Endothelial cell of umbilical vein (primary cell): ENCODE measurements around the gene ARPC1A.

Experiments
- CTCF ChIP-seq, 2 donors: IDR thresholded peaks; 1 replicate in 1 of 2; 2 replicates in 1 of 2; pipeline ENCODE4 v1.5.1; 2011; ENCODE audit warnings: low read length in 2 of 2, mild to moderate bottlenecking in 2 of 2, moderate library complexity in 2 of 2, control low read depth in 1 of 2, inconsistent platforms in 1 of 2, low read depth in 1 of 2; ENCODE audit not compliant: insufficient read depth in 1 of 2; ENCODE audit errors: extremely low read depth in 1 of 2
- EZH2 ChIP-seq: IDR thresholded peaks from 2 replicates; pipeline ENCODE4 v1.6.1; 2012; ENCODE audit warnings: borderline replicate concordance, low read depth, mild to moderate bottlenecking, moderate library complexity, low read length, inconsistent platforms; ENCODE audit not compliant: severe bottlenecking
- FOS ChIP-seq: IDR thresholded peaks from 2 replicates; pipeline ENCODE4 v1.6.1; 2011; ENCODE audit warnings: mild to moderate bottlenecking, low read length, moderate library complexity, borderline replicate concordance; ENCODE audit not compliant: insufficient read depth
- JUN ChIP-seq: IDR thresholded peaks from 2 replicates; pipeline ENCODE4 v1.6.1; 2011; ENCODE audit warnings: borderline replicate concordance, low read depth; ENCODE audit not compliant: insufficient read length, insufficient read depth
- MAX ChIP-seq: IDR thresholded peaks from 2 replicates; pipeline ENCODE4 v1.6.1; 2011; ENCODE audit not compliant: insufficient read depth, insufficient read length
- MYC ChIP-seq: IDR thresholded peaks from one replicate; pipeline ENCODE4 v1.6.1; 2011; ENCODE audit warnings: mild to moderate bottlenecking, low read depth, low read length
- POLR2A ChIP-seq: IDR thresholded peaks from 2 replicates; pipeline ENCODE4 v1.6.1; 2012; ENCODE audit warnings: low read depth, mild to moderate bottlenecking, control low read depth, low read length
- POLR2AphosphoS5 ChIP-seq: IDR thresholded peaks from 2 replicates; pipeline ENCODE4 v1.6.1; 2012; ENCODE audit warnings: low read depth, mild to moderate bottlenecking, control low read depth, low read length, moderate library complexity; ENCODE audit not compliant: insufficient read depth

DNA sequence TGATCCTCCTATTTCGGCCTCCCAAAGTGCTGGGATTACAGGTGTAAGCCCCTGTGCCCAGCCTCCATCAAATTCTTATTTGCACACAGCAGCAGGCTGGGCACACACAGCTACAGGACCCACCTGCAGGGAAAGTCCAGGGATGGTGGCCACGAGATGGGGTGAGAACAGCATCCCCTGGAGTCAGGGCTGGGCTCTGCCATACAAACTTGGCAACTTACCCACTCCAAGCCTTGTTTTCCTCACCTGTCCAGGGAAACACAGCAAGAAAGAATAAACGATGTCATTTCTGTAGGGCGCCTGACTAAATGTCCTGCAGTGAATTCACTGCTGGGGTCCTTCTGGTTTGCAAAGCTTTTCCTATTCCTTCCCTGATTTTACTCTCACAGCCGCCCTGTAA is 47.5 kb upstream of the ARPC1A start:
- no peak for TF ChIP-seq CTCF (IDR thresholded peaks at IDR 0.05; ENCODE audit: extremely low read depth in 1 of 2, insufficient read depth in 1 of 2, low read depth in 1 of 2, low read length in 2 of 2)
- no peak for TF ChIP-seq POLR2A
- TF ChIP-seq POLR2AphosphoS5: no peak
- no peak for TF ChIP-seq EZH2
- TF ChIP-seq MYC: no peak
- no peak for TF ChIP-seq MAX
- TF ChIP-seq JUN: no peak
- no peak for TF ChIP-seq FOS
